ENCODE results near the gene PSMC1. TPM values are rescaled to one million over a fixed set of nuclear protein-coding genes. Genes with fewer than 3 reads are reported as not detected.
"Not testable (repeated sequence)": the region's sequence is repeated elsewhere in the genome, so short reads cannot be mapped to it uniquely, and the experiment has no call there.

PSMC1 gene
- total RNA-seq, 1 donor from 2014 or later, result 112 TPM

- Mint-ChIP-seq H3K27ac (ENCODE audit: unreplicated experiment) (no peak overlapping the region), H3K4me3 (ENCODE audit: unreplicated experiment) (no peak overlapping the region), H3K9me3 (ENCODE audit: unreplicated experiment) (peaks cover 5% of the 10 kb centered on the region), H3K4me1 (ENCODE audit: low read depth, unreplicated experiment) (no peaks in the 10 kb centered on the region), H3K27me3 (ENCODE audit: low read depth, unreplicated experiment) (peaks cover 14% of the 10 kb centered on the region), H3K36me3 (ENCODE audit: low read depth, unreplicated experiment) (no peaks in the 10 kb centered on the region)
- TF ChIP-seq CTCF (IDR thresholded peaks at IDR 0.05; ENCODE audit: insufficient read depth, low read depth, low read length) (no peak), EZH2 (IDR thresholded peaks at IDR 0.05; ENCODE audit: insufficient read depth, low read length) (no peak)
- Histone ChIP-seq H3K79me2 (ENCODE audit: insufficient read depth, low read length) (no peaks in the 10 kb centered on the region), H4K20me1 (ENCODE audit: insufficient read depth, low read length) (no peaks in the 10 kb centered on the region), H3K9me3 (ENCODE audit: insufficient read depth, low read depth, low read length) (no peaks in the 10 kb centered on the region), H3K4me2 (ENCODE audit: low read length) (no peak overlapping the region), H2AFZ (ENCODE audit: low read depth, low read length) (no peak overlapping the region), H3K9ac (ENCODE audit: low read length) (no peak overlapping the region), H3K4me1 (ENCODE audit: insufficient read depth, low read length) (no peaks in the 10 kb centered on the region), H3K36me3 (ENCODE audit: insufficient read depth, low read length) (no peaks in the 10 kb centered on the region), H3K4me3 (ENCODE audit: insufficient read depth, low read depth, low read length) (no peak overlapping the region), H3K27me3 (ENCODE audit: insufficient read depth, low read length) (no peaks in the 10 kb centered on the region), H3K27ac (ENCODE audit: low read depth, low read length) (no peak overlapping the region)
- FAIRE-seq (no peak), DNase-seq (ENCODE audit: low read depth) (no peak)
These were observed 27.9 kb upstream of the PSMC1 start for GRCh38 chr14:90228478-90228877.

DNA sequence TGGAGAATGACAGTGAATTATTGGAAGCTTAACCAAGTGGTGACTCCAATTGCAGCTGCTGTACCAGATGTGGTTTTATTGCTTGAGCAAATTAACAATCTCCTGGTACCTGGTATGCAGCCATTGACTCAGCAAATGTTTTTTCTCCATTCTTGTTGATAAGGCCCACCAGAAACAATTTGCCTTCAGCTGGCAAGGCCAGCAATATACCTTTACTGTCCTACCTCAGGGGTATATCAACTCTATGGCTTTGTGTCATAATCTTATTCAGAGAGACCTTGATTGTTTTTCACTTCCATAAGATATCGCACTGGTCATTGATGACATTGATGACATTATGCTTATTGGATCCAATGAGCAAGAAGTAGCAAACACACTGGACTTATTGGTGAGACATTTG lies 26.4 kb upstream of the PSMC1 start:
- H2AFZ ChIP-seq (ENCODE audit: low read depth, low read length); H3K9ac ChIP-seq (ENCODE audit: low read length); FAIRE-seq; H3K27ac Mint-ChIP-seq (ENCODE audit: unreplicated experiment); H3K4me3 Mint-ChIP-seq (ENCODE audit: unreplicated experiment); H3K4me1 ChIP-seq (ENCODE audit: insufficient read depth, low read length); H3K36me3 Mint-ChIP-seq (ENCODE audit: low read depth, unreplicated experiment); DNase-seq (ENCODE audit: low read depth); H3K4me1 Mint-ChIP-seq (ENCODE audit: low read depth, unreplicated experiment); H3K9me3 Mint-ChIP-seq (ENCODE audit: unreplicated experiment); H3K27ac ChIP-seq (ENCODE audit: low read depth, low read length); H3K36me3 ChIP-seq (ENCODE audit: insufficient read depth, low read length); H3K79me2 ChIP-seq (ENCODE audit: insufficient read depth, low read length); H3K4me2 ChIP-seq (ENCODE audit: low read length); H3K9me3 ChIP-seq (ENCODE audit: insufficient read depth, low read depth, low read length); H3K4me3 ChIP-seq (ENCODE audit: insufficient read depth, low read depth, low read length); H4K20me1 ChIP-seq (ENCODE audit: insufficient read depth, low read length); H3K27me3 ChIP-seq (ENCODE audit: insufficient read depth, low read length): not testable (repeated sequence)
- peaks cover 21% of the 10 kb centered on the region for H3K27me3 Mint-ChIP-seq (ENCODE audit: low read depth, unreplicated experiment)

GRCh38 chr14:90235179-90235976 lies 21.0 kb upstream of the PSMC1 start:
- Histone ChIP-seq H3K36me3 (ENCODE audit: insufficient read depth, low read length) (no peaks in the 10 kb centered on the region), H3K9ac (ENCODE audit: low read length) (peak overlapping the region; percentile 7), H4K20me1 (ENCODE audit: insufficient read depth, low read length) (no peaks in the 10 kb centered on the region), H3K4me1 (ENCODE audit: insufficient read depth, low read length) (peaks cover 3% of the 10 kb centered on the region), H3K27me3 (ENCODE audit: insufficient read depth, low read length) (no peaks in the 10 kb centered on the region), H3K4me3 (ENCODE audit: insufficient read depth, low read depth, low read length) (no peak overlapping the region), H3K27ac (ENCODE audit: low read depth, low read length) (no peak overlapping the region), H3K4me2 (ENCODE audit: low read length) (peak overlapping the region; percentile 56), H3K79me2 (ENCODE audit: insufficient read depth, low read length) (no peaks in the 10 kb centered on the region), H2AFZ (ENCODE audit: low read depth, low read length) (peak overlapping the region; percentile 71), H3K9me3 (ENCODE audit: insufficient read depth, low read depth, low read length) (peaks cover 15% of the 10 kb centered on the region)
- peaks cover 2% of the 10 kb centered on the region for H3K36me3 Mint-ChIP-seq (ENCODE audit: low read depth, unreplicated experiment)
- DNase-seq (ENCODE audit: low read depth), result peak; percentile 14
- no peak for TF ChIP-seq EZH2 (IDR thresholded peaks at IDR 0.05; ENCODE audit: insufficient read depth, low read length)
- peak; percentile 75 for TF ChIP-seq CTCF (IDR thresholded peaks at IDR 0.05; ENCODE audit: insufficient read depth, low read depth, low read length)
- peaks cover 20% of the 10 kb centered on the region for H3K27me3 Mint-ChIP-seq (ENCODE audit: low read depth, unreplicated experiment)
- peaks cover 26% of the 10 kb centered on the region for H3K9me3 Mint-ChIP-seq (ENCODE audit: unreplicated experiment)
- no peak for FAIRE-seq
- no peak overlapping the region for H3K27ac Mint-ChIP-seq (ENCODE audit: unreplicated experiment)
- no peaks in the 10 kb centered on the region for H3K4me1 Mint-ChIP-seq (ENCODE audit: low read depth, unreplicated experiment)
- no peak overlapping the region for H3K4me3 Mint-ChIP-seq (ENCODE audit: unreplicated experiment)
